WTC11 (cell line): Measurements from ENCODE around the gene TRPM7. TPM values are rescaled to one million over a fixed set of nuclear protein-coding genes. Genes with fewer than 3 reads are reported as not detected.

ENCODE experiments used
- ATAC-seq: fragments of 200-7000 bp; cut with Tn5 transposase; 2 replicates; pipeline ENCODE4 v1.10.0; 2021; ENCODE audit warnings: mild to moderate bottlenecking, moderate library complexity
- CTCF ChIA-PET: fragments of 300-600 bp; sonication (Branson Sonifier 250); formaldehyde crosslinking; loops from one replicate; lab custom pipeline; 2021; ENCODE audit warnings: antibody characterized with exemption; lab: Charles Lee
- POLR2A ChIA-PET: fragments of 350-600 bp; sonication (Branson Sonifier 250); formaldehyde crosslinking; loops from one replicate; lab custom pipeline; 2021; ENCODE audit warnings: antibody characterized with exemption; lab: Charles Lee
- DNase-seq: peaks from one replicate; pipeline ENCODE4 v3.0.0; 2021; ENCODE audit warnings: low spot score
- H3K27ac Mint-ChIP-seq: 2 replicates; pipeline ENCODE4 v1.8.0; 2021; ENCODE audit warnings: mixed read lengths
- H3K27me3 Mint-ChIP-seq: 2 replicates; pipeline ENCODE4 v1.8.0; 2021; ENCODE audit warnings: low read depth, mild to moderate bottlenecking, moderate library complexity, mixed read lengths
- H3K36me3 Mint-ChIP-seq: 2 replicates; pipeline ENCODE4 v1.8.0; 2021; ENCODE audit warnings: mixed read lengths
- H3K4me1 Mint-ChIP-seq: 2 replicates; pipeline ENCODE4 v1.8.0; 2022; ENCODE audit warnings: mixed read lengths
- H3K4me3 Mint-ChIP-seq: 2 replicates; pipeline ENCODE4 v1.8.0; 2021; ENCODE audit warnings: mild to moderate bottlenecking, moderate library complexity, mixed read lengths
- H3K9me3 Mint-ChIP-seq: 2 replicates; pipeline ENCODE4 v1.8.0; 2021; ENCODE audit warnings: mixed read lengths
- CREM ChIP-seq: sonication (generic); formaldehyde crosslinking; IDR thresholded peaks from 2 replicates; pipeline ENCODE4 v1.8.1; 2022; ENCODE audit warnings: mild to moderate bottlenecking, missing genetic modification reagents, moderate library complexity
- E2F5 ChIP-seq: sonication (generic); formaldehyde crosslinking; IDR thresholded peaks from 2 replicates; pipeline ENCODE4 v1.8.1; 2022; ENCODE audit warnings: mild to moderate bottlenecking, moderate library complexity, missing genetic modification reagents
- ELF4 ChIP-seq: sonication (generic); formaldehyde crosslinking; IDR thresholded peaks from 2 replicates; pipeline ENCODE4 v1.8.1; 2022; ENCODE audit warnings: low read depth, mild to moderate bottlenecking, moderate library complexity, missing genetic modification reagents
- IRF2 ChIP-seq: sonication (generic); formaldehyde crosslinking; IDR thresholded peaks from 2 replicates; pipeline ENCODE4 v1.8.0; 2022; ENCODE audit warnings: low read depth, missing genetic modification reagents, borderline replicate concordance
- KAT7 ChIP-seq: sonication (generic); formaldehyde crosslinking; IDR thresholded peaks from 2 replicates; pipeline ENCODE4 v1.8.1; 2023; ENCODE audit warnings: missing genetic modification reagents, mild to moderate bottlenecking, borderline replicate concordance
- MLX ChIP-seq: sonication (generic); formaldehyde crosslinking; IDR thresholded peaks from 2 replicates; pipeline ENCODE4 v1.8.1; 2023; ENCODE audit warnings: mild to moderate bottlenecking, missing genetic modification reagents, moderate library complexity
- SMAD3 ChIP-seq: sonication (generic); formaldehyde crosslinking; IDR thresholded peaks from 2 replicates; pipeline ENCODE4 v1.8.0; 2022; ENCODE audit warnings: missing genetic modification reagents, mild to moderate bottlenecking, borderline replicate concordance
- total RNA-seq: library from RNA; stranded (reverse); gene quantifications from 3 replicates; pipeline ENCODE4 v1.2.3, GENCODE V29; 2021
- TF ChIP-seq, protein P1 (sequence below): fragments of 250-450 bp; sonication (Bioruptor Pico); IDR thresholded peaks from 2 replicates; pipeline ENCODE4 v1.9.0; 2021; ENCODE audit warnings: mild to moderate bottlenecking, borderline replicate concordance
- TF ChIP-seq, protein P2 (sequence below): sonication (generic); formaldehyde crosslinking; IDR thresholded peaks from 2 replicates; pipeline ENCODE4 v1.8.1; 2023; ENCODE audit warnings: mild to moderate bottlenecking, moderate library complexity, missing genetic modification reagents

The TRPM7 gene
- total RNA-seq, 1 experiment from 2014 or later = 24.0 TPM

- ChIA-PET POLR2A (no interaction called here), CTCF (no interaction called here)
- ATAC-seq (no peak), DNase-seq (no peak)
- H3K27ac Mint-ChIP-seq = no peak overlapping the region
- H3K27me3 Mint-ChIP-seq = no peaks in the 10 kb centered on the region
- H3K36me3 Mint-ChIP-seq = no peaks in the 10 kb centered on the region
- no peak overlapping the region for H3K4me3 Mint-ChIP-seq
- no peaks in the 10 kb centered on the region for H3K4me1 Mint-ChIP-seq
- peaks cover 8% of the 10 kb centered on the region for H3K9me3 Mint-ChIP-seq
- TF ChIP-seq E2F5 (CRISPR knock-in tag) = no peak
- TF ChIP-seq, protein P1, sequence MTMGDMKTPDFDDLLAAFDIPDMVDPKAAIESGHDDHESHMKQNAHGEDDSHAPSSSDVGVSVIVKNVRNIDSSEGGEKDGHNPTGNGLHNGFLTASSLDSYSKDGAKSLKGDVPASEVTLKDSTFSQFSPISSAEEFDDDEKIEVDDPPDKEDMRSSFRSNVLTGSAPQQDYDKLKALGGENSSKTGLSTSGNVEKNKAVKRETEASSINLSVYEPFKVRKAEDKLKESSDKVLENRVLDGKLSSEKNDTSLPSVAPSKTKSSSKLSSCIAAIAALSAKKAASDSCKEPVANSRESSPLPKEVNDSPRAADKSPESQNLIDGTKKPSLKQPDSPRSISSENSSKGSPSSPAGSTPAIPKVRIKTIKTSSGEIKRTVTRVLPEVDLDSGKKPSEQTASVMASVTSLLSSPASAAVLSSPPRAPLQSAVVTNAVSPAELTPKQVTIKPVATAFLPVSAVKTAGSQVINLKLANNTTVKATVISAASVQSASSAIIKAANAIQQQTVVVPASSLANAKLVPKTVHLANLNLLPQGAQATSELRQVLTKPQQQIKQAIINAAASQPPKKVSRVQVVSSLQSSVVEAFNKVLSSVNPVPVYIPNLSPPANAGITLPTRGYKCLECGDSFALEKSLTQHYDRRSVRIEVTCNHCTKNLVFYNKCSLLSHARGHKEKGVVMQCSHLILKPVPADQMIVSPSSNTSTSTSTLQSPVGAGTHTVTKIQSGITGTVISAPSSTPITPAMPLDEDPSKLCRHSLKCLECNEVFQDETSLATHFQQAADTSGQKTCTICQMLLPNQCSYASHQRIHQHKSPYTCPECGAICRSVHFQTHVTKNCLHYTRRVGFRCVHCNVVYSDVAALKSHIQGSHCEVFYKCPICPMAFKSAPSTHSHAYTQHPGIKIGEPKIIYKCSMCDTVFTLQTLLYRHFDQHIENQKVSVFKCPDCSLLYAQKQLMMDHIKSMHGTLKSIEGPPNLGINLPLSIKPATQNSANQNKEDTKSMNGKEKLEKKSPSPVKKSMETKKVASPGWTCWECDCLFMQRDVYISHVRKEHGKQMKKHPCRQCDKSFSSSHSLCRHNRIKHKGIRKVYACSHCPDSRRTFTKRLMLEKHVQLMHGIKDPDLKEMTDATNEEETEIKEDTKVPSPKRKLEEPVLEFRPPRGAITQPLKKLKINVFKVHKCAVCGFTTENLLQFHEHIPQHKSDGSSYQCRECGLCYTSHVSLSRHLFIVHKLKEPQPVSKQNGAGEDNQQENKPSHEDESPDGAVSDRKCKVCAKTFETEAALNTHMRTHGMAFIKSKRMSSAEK (CRISPR knock-in tag) = no peak
- no peak for TF ChIP-seq CREM (CRISPR knock-in tag)
- TF ChIP-seq MLX (CRISPR knock-in tag) = no peak
- TF ChIP-seq IRF2 (CRISPR knock-in tag) = no peak
- TF ChIP-seq, protein P2, sequence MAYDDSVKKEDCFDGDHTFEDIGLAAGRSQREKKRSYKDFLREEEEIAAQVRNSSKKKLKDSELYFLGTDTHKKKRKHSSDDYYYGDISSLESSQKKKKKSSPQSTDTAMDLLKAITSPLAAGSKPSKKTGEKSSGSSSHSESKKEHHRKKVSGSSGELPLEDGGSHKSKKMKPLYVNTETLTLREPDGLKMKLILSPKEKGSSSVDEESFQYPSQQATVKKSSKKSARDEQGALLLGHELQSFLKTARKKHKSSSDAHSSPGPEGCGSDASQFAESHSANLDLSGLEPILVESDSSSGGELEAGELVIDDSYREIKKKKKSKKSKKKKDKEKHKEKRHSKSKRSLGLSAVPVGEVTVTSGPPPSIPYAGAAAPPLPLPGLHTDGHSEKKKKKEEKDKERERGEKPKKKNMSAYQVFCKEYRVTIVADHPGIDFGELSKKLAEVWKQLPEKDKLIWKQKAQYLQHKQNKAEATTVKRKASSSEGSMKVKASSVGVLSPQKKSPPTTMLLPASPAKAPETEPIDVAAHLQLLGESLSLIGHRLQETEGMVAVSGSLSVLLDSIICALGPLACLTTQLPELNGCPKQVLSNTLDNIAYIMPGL (CRISPR knock-in tag) = no peak
- TF ChIP-seq ELF4 (CRISPR knock-in tag) = no peak
- no peak for TF ChIP-seq KAT7
- TF ChIP-seq SMAD3 (CRISPR knock-in tag) = no peak
- TF ChIP-seq, all 79 proteins: peak for 0
These were observed 173.6 kb downstream of the TRPM7 start for GRCh38 chr15:50513001-50513400.

Other genes starting within 250 kb of the TRPM7 start
- gene USP50, start 140.1 kb downstream of the TRPM7 start, total RNA-seq = not detected in 3 replicates
- 33.2 to 38.6 TPM (median 36.9 TPM) in 3 replicates for gene SPPL2A, start 78.9 kb upstream of the TRPM7 start, total RNA-seq
- gene AP4E1, start 221.9 kb upstream of the TRPM7 start, total RNA-seq = 8.7 to 9.6 TPM (median 9.5 TPM) in 3 replicates